AG08396 (cell line): ENCODE data around the gene FLNA.
"Not testable (repeated sequence)": the region's sequence is repeated elsewhere in the genome, so short reads cannot be mapped to it uniquely, and the experiment has no call there.

ENCODE experiments used
- DNase-seq: peaks from one replicate; pipeline ENCODE4 v3.0.0; 2012; ENCODE audit warnings: low spot score, mixed read lengths

FLNA gene

GRCh38 chrX:154358011-154358410 is 16.4 kb downstream of the FLNA start:
- DNase-seq = no peak

- DNase-seq = no peak
These were observed 17.2 kb downstream of the FLNA start for GRCh38 chrX:154357205-154357604.

GRCh38 chrX:154356596-154356995 is 17.8 kb downstream of the FLNA start:
- DNase-seq = no peak

- DNase-seq = no peak
These were observed 18.7 kb downstream of the FLNA start for GRCh38 chrX:154355776-154356140.

GRCh38 chrX:154355094-154355775 is 19.2 kb downstream of the FLNA start:
- DNase-seq = no peak

- DNase-seq = no peak
These were observed 19.9 kb downstream of the FLNA start for GRCh38 chrX:154354516-154354915.

- DNase-seq = no peak
These were observed 20.4 kb downstream of the FLNA start for GRCh38 chrX:154354013-154354412.

DNA sequence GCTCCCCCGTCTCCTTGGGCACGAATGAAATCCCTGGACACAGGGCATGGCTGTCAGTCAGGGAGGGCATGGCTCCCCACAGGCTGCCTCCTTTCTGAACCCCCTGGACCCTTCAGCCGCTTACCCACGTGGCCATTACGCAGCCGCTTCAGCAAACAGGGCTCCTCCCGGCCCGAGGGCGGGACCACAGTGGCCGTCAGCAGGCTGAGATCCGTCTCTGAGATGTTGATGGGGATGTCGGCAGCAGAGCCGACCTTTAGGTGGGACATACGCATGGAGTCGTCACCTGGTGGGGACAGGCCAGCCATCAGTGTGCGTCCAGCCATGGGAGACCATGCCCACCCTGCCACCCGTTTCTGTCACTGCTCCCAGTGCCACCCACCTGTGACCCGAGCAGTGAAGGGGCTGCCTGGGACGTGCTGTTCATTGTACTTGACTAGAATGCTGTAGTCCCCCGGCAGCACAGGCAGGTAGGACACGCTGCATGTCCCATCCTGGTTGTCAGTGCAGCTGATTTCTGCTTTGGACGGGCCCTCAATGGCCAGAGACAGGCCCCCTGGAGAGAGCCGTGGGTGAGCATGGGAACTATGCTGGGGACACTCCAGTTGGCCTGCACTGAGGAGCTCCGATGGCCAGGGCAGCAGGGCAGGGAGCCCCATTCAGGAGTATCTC is 21.1 kb downstream of the FLNA start:
- no peak for DNase-seq

GRCh38 chrX:154352466-154352865 is 22.0 kb downstream of the FLNA start:
- DNase-seq = no peak

- no peak for DNase-seq
These were observed 22.4 kb downstream of the FLNA start for GRCh38 chrX:154352012-154352401.

- DNase-seq = no peak
These were observed 23.0 kb downstream of the FLNA start for GRCh38 chrX:154351183-154352011.

GRCh38 chrX:154350429-154351182 is 23.8 kb downstream of the FLNA start:
- no peak for DNase-seq

DNA sequence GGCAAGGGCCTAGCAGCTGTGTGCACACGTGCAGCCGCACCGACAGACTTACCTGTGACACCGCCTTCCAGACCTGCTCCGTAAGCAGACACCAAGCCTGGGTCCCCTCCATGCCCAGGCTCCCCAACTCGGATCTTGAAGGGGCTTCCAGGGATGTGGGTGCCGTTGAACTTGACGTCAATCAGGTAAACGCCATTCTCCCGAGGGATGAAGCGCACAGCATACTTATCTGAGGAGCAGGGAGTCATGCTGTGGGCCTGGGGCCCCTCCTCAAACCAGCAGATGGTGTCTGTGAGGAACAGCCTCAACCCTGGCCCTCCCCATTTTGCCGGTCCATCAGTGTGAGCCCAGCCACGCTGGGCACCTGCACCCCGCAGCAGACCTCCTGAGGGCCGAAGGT is 24.5 kb downstream of the FLNA start:
- DNase-seq = no peak

- no peak for DNase-seq
These were observed 25.0 kb downstream of the FLNA start for GRCh38 chrX:154349359-154349935.

GRCh38 chrX:154348646-154349358 is 25.6 kb downstream of the FLNA start:
- no peak for DNase-seq

- DNase-seq = no peak
These were observed 26.3 kb downstream of the FLNA start for GRCh38 chrX:154348114-154348531.

DNA sequence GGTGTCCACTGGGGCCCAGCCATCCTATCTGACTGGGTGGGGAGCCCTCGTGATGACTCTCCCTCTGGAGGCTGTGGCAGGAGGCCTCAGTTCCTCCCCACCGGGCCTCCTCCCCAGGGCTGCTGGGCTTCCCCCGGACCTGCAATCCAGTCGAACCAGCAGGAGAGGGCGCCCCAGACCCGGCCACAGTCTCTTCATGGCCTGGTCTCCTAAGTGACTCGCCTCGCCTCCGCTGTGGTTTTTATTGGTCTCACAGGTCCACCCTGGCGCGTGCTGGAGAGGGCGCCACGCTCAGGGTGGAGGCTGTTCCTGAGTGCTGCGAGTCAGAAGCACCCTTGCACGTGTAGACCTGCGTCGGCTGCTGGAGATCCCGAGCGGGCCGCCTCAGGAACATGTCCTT is 30.8 kb downstream of the FLNA start:
- not testable (repeated sequence) for DNase-seq

GRCh38 chrX:154343063-154343462 is 31.4 kb downstream of the FLNA start:
- DNase-seq = not testable (repeated sequence)

DNA sequence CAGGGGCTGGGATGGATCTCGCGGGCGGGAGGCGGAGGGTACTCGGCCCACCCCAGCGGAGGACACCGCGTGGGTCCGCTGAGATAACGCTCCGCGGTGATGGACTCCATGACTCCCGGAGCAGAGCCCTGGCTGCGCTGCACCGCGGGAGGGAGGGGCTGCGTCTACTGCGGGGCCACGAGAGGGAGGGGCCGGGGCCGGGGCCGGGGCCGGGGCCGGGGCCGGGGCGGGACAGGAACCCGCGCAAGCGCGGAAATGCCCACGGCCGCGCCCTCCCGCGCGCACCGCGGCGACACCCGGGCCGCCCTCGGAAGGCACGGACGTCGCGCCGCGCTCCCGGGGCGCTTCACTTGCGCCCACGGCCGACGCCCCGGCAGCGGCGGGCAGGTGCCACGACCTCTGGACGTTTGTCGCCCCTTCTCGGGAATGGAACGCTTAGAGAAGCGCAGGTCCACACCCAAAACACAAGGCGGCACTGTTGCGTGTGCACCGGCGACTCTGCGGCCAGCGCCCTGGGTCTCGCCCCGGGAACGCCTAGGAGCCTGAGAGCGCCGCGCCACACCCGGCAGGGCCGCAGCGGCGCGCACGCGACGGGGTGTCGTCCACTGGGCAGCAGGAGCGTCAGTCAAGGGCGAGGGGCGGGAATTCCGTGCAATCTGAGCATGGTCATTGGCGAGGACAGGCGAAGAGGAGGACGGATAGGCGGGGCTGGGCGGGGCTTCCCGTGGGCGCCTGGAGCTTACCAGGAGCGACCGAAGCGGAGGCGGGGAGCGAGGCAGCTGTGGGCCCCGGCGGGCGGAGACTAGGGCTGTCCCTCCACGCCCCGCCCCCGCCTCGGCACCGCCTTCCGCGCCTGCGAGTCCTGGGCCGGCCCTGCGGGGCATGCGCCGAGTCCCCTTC is 32.8 kb downstream of the FLNA start:
- DNase-seq = not testable (repeated sequence)

DNA sequence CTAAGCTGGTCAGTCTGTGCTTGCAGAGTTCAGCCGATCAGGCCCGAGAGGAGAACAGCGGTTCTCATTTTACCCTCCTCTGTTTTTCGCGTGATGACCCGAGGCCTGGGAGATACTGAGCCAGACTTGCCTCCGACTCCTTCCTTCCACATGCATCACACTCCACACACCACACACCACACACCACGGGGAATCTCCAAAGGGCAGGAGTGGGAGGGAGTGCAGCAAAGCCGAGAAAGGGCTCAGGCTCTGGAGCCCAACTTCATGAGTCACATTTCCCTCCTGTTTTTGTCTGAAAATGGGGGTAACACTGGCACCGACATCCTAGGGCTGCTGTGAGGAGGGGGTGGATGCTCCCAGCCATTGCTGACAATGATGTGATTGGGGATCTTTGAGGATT is 39.9 kb downstream of the FLNA start:
- no peak for DNase-seq
